Right lobe of liver (tissue), 6 donors: Measurements from ENCODE around the gene DLAT. TPM values are rescaled to one million over a fixed set of nuclear protein-coding genes. Genes with fewer than 3 reads are reported as not detected.
A peak's percentile ranks its signal among the peaks of the same experiment; 100 is the strongest.

Source experiments
- ATAC-seq, 4 donors: fragments of 200-7000 bp; cut with Tn5 transposase; one replicate each; pipeline ENCODE4 v1.9.1; 2020; ENCODE audit warnings: mild to moderate bottlenecking in 4 of 4, moderate library complexity in 4 of 4
- DNase-seq, 3 donors: peaks; one replicate each; pipeline ENCODE4 v3.0.0-alpha.2; 2020
- H3K27ac ChIP-seq, 3 donors: fragments of 200-600 bp; one replicate each; pipeline ENCODE4 v1.8.0; 2022
- H3K27me3 ChIP-seq, 2 donors: fragments of 200-600 bp; one replicate each; pipeline ENCODE4 v1.8.0; 2022
- H3K36me3 ChIP-seq, 4 donors: fragments of 200-600 bp; sonication (generic) in 1 of 4; one replicate each; pipeline versions ENCODE4 v1.5.1 to v1.8.0; 2017 to 2022; ENCODE audit warnings: control low read depth in 1 of 4
- H3K4me1 ChIP-seq, 4 donors: fragments of 200-600 bp; sonication (generic) in 1 of 4; one replicate each; pipeline versions ENCODE4 v1.5.1 to v1.8.0; 2017 to 2022; ENCODE audit warnings: control low read depth in 1 of 4
- H3K4me3 ChIP-seq, 3 donors: fragments of 200-600 bp; one replicate each; pipeline ENCODE4 v1.8.0; 2022
- H3K9me3 ChIP-seq, 4 donors: fragments of 200-600 bp; sonication (generic) in 1 of 4; one replicate each; pipeline versions ENCODE4 v1.5.1 to v1.8.0; 2017 to 2022; ENCODE audit warnings: control low read depth in 1 of 4
- CTCF ChIP-seq, 4 donors: fragments of 200-600 bp in 3 of 4; fragments of 450-650 bp in 1 of 4; IDR thresholded peaks; one replicate each; pipeline versions ENCODE4 v1.5.1 to v1.8.0; 2016 to 2022; ENCODE audit warnings: antibody characterized with exemption in 4 of 4, mild to moderate bottlenecking in 2 of 4
- POLR2A ChIP-seq: fragments of 450-650 bp; IDR thresholded peaks from one replicate; pipeline ENCODE4 v1.6.1; 2017; ENCODE audit warnings: antibody characterized with exemption, mild to moderate bottlenecking
- WGBS: methylation state at CpG from one replicate; pipeline ENCODE4 v1.1.6; 2018; ENCODE audit warnings: low coverage, low lambda C conversion rate; ENCODE audit not compliant: insufficient coverage; ENCODE audit errors: missing lambda C conversion rate; 5-methylcytosine and 5-hydroxymethylcytosine counted together
- intact Hi-C, 2 donors: fragments of 100-400 bp; cut with DNase I; formaldehyde crosslinking; loops; one replicate each; pipeline versions ENCODE4 v1.11.2 to v1.14.1; 2022
- total RNA-seq, 6 experiments: library from RNA; depleted of rRNA in 2 of 6; stranded (reverse); fragments of >200 nt in 2 of 6; fragmentation: NEBNext Ultra II Directional in 3 of 6; extraction: Animal tissue kit (Norgen Biotek cat#: 25700) in 3 of 6; gene quantifications; one replicate each; pipeline versions ENCODE4 v1.1.0 to v1.2.4, GENCODE V29; 2016 to 2023
- donor health status: DM: no; HTN: yes; CAD: no.
- donor health status: DM: no; HTN: no; CAD: no.
- donor health status: DM: no; HTN: no; CAD: no.
- donor health status: DM: no; HTN: yes; CAD: no.
- donor health status: DM: no; HTN: yes; CAD: no.

DLAT gene
- total RNA-seq, 6 experiments from 2014 or later, result 10.8 to 37.4 (median 23.3) TPM

- TF ChIP-seq POLR2A (no peak), CTCF (IDR thresholded peaks at IDR 0.05) (no peak)
- intact Hi-C loops, result loop anchor here in 1 of 2 donors (10.0 kb wide), 1 partner anchor 48 kb away; the partner anchor contains the start of gene DIXDC1
- Histone ChIP-seq H3K9me3 (no peaks in the 10 kb centered on the region), H3K36me3 (peaks cover 0 to 7% (median 0%) of the 10 kb centered on the region in 4 donors), H3K4me1 (peaks cover 0 to 41% (median 8%) of the 10 kb centered on the region in 4 donors), H3K27me3 (no peaks in the 10 kb centered on the region), H3K4me3 (peak overlapping the region; percentile 26 to 52 (median 39)), H3K27ac (peak overlapping the region; percentile 86 to 96 (median 93))
- DNase-seq, result no peak
- peak; percentile 31 to 53 (median 37) for ATAC-seq
- 22% methylated on average over 4 of the region's 5 CpGs for WGBS
Observed at GRCh38 chr11:111982541-111983186, 42.5 kb upstream of the DLAT start.

GRCh38 chr11:111983187-111983986 is 41.8 kb upstream of the DLAT start:
- 28% methylated on average over 7 of the region's 7 CpGs for WGBS
- peaks cover 0 to 7% (median 0%) of the 10 kb centered on the region in 4 donors for H3K36me3 ChIP-seq
- H3K27me3 ChIP-seq, result no peaks in the 10 kb centered on the region
- TF ChIP-seq POLR2A (no peak), CTCF (IDR thresholded peaks at IDR 0.05) (peak in 3 of 4 donors; percentile 20 to 30 (median 20))
- H3K4me3 ChIP-seq, result peak overlapping the region; percentile 26 to 52 (median 39)
- H3K9me3 ChIP-seq, result no peaks in the 10 kb centered on the region
- DNase-seq (peak; percentile 78 to 84 (median 80)), ATAC-seq (peak; percentile 78 to 83 (median 78))
- peaks cover 0 to 48% (median 11%) of the 10 kb centered on the region in 4 donors for H3K4me1 ChIP-seq
- peak overlapping the region; percentile 86 to 96 (median 93) for H3K27ac ChIP-seq
- intact Hi-C loops, result loop anchor here in 1 of 2 donors (10.0 kb wide), 1 partner anchor 49 kb away; the partner anchor contains the start of gene DIXDC1

- Histone ChIP-seq H3K27ac (peak overlapping the region; percentile 23 to 98 (median 93)), H3K4me1 (peaks cover 0 to 47% (median 12%) of the 10 kb centered on the region in 4 donors), H3K4me3 (no peak overlapping the region), H3K27me3 (no peaks in the 10 kb centered on the region), H3K9me3 (no peaks in the 10 kb centered on the region), H3K36me3 (peaks cover 0 to 11% (median 2%) of the 10 kb centered on the region in 4 donors)
- WGBS, result 5% methylated on average over 1 of the region's 5 CpGs
- no peak for TF ChIP-seq CTCF (IDR thresholded peaks at IDR 0.05)
- no peak for TF ChIP-seq POLR2A
- intact Hi-C loops, result loop anchor here in 1 of 2 donors (10.0 kb wide), 1 partner anchor 52 kb away; the partner anchor contains the start of gene DIXDC1
- no peak for DNase-seq
- peak in 3 of 4 donors; percentile 4 to 46 (median 46) for ATAC-seq
Observed at GRCh38 chr11:111986589-111986988, 38.6 kb upstream of the DLAT start.

GRCh38 chr11:111990381-111990780 is 34.8 kb upstream of the DLAT start:
- peaks cover 0 to 49% (median 2%) of the 10 kb centered on the region in 4 donors for H3K36me3 ChIP-seq
- peaks cover 0 to 28% (median 10%) of the 10 kb centered on the region in 4 donors for H3K4me1 ChIP-seq
- DNase-seq, result no peak
- ATAC-seq, result no peak
- H3K4me3 ChIP-seq, result no peak overlapping the region
- H3K27ac ChIP-seq, result no peak overlapping the region
- TF ChIP-seq POLR2A, result no peak
- TF ChIP-seq CTCF (IDR thresholded peaks at IDR 0.05), result no peak
- no peaks in the 10 kb centered on the region for H3K9me3 ChIP-seq
- 91% methylated on average over 6 of the region's 6 CpGs for WGBS
- intact Hi-C loops, result no loop called here
- no peaks in the 10 kb centered on the region for H3K27me3 ChIP-seq
